ENCODE data around the gene FXYD6. TPM values are rescaled to one million over a fixed set of nuclear protein-coding genes. Genes with fewer than 3 reads are reported as not detected.

FXYD6 gene
- total RNA-seq, 1 experiment from 2014 or later: 0.54 TPM

DNA sequence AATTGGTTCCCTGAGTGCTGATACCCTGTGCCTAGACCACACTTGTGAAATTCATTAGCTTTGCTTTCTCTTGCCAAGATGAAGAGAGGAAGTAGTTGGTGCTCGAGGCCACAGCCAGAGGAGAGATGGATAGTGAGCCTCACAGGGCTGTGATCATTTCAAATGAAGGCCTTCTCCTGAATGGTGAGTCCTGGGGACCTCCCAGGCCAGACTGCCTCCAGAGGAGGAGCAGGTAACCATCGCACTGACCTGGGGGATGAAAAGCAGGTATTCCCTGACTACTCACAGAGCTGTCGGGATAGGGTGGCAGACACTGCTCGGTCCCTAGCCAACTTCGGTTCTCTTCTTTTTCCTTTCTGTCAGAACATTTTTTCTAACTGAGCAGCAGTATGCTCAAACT, 4.8 kb upstream of the FXYD6 start:
- no TSS peak for BruUV-seq (replicated peaks)
- Histone ChIP-seq H3K36me3 (ENCODE audit: control insufficient read depth, insufficient read depth, low read length) (no peaks in the 10 kb centered on the region), H3K27ac (ENCODE audit: low read length) (no peak overlapping the region), H3K4me3 (ENCODE audit: low read depth in 2 of 2, low read length in 2 of 2) (no peak overlapping the region), H3K4me1 (ENCODE audit: control insufficient read depth, insufficient read depth, low read length) (peaks cover 5% of the 10 kb centered on the region; the same call in 1 of the 2 replicates), H3K27me3 (ENCODE audit: control insufficient read depth, insufficient read depth, low read length) (peaks cover 60% of the 10 kb centered on the region), H3K9me3 (ENCODE audit: control insufficient read depth, insufficient read depth, low read depth, low read length) (no peaks in the 10 kb centered on the region)
- in situ Hi-C loops (cut with HindIII; ENCODE audit: low pct_unique_long_range_greater_than_20kb, low sequenced_read_pairs) (no loop called here), intact Hi-C loops (cut with micrococcal nuclease; ENCODE audit: unreplicated experiment) (no loop called here)
- ATAC-seq (no peak), DNase-seq (ENCODE audit: low read depth, low spot score) (no peak)
- TF ChIP-seq, protein P1, sequence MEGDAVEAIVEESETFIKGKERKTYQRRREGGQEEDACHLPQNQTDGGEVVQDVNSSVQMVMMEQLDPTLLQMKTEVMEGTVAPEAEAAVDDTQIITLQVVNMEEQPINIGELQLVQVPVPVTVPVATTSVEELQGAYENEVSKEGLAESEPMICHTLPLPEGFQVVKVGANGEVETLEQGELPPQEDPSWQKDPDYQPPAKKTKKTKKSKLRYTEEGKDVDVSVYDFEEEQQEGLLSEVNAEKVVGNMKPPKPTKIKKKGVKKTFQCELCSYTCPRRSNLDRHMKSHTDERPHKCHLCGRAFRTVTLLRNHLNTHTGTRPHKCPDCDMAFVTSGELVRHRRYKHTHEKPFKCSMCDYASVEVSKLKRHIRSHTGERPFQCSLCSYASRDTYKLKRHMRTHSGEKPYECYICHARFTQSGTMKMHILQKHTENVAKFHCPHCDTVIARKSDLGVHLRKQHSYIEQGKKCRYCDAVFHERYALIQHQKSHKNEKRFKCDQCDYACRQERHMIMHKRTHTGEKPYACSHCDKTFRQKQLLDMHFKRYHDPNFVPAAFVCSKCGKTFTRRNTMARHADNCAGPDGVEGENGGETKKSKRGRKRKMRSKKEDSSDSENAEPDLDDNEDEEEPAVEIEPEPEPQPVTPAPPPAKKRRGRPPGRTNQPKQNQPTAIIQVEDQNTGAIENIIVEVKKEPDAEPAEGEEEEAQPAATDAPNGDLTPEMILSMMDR (IDR thresholded peaks at IDR 0.05): no peak
- TF ChIP-seq, protein P2, sequence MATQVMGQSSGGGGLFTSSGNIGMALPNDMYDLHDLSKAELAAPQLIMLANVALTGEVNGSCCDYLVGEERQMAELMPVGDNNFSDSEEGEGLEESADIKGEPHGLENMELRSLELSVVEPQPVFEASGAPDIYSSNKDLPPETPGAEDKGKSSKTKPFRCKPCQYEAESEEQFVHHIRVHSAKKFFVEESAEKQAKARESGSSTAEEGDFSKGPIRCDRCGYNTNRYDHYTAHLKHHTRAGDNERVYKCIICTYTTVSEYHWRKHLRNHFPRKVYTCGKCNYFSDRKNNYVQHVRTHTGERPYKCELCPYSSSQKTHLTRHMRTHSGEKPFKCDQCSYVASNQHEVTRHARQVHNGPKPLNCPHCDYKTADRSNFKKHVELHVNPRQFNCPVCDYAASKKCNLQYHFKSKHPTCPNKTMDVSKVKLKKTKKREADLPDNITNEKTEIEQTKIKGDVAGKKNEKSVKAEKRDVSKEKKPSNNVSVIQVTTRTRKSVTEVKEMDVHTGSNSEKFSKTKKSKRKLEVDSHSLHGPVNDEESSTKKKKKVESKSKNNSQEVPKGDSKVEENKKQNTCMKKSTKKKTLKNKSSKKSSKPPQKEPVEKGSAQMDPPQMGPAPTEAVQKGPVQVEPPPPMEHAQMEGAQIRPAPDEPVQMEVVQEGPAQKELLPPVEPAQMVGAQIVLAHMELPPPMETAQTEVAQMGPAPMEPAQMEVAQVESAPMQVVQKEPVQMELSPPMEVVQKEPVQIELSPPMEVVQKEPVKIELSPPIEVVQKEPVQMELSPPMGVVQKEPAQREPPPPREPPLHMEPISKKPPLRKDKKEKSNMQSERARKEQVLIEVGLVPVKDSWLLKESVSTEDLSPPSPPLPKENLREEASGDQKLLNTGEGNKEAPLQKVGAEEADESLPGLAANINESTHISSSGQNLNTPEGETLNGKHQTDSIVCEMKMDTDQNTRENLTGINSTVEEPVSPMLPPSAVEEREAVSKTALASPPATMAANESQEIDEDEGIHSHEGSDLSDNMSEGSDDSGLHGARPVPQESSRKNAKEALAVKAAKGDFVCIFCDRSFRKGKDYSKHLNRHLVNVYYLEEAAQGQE (IDR thresholded peaks at IDR 0.05; ENCODE audit: insufficient read depth in 1 of 2, low read depth in 2 of 2, low read length in 1 of 2): no peak
- TF ChIP-seq POLR2AphosphoS5 (IDR thresholded peaks at IDR 0.05; ENCODE audit: low read depth, low read length) (no peak), TCF7L2 (IDR thresholded peaks at IDR 0.05; ENCODE audit: low read depth, low read length) (no peak), SIN3A (IDR thresholded peaks at IDR 0.05; ENCODE audit: borderline replicate concordance, insufficient read depth, low read depth, low read length) (no peak)
- ChIA-PET CTCF (no interaction called here), POLR2A (no interaction called here)

- ATAC-seq: no peak
These were observed 3.3 kb upstream of the FXYD6 start for GRCh38 chr11:117879516-117880480.

More at GRCh38 chr11:117879516-117880480, 3.3 kb upstream of the FXYD6 start:
- peaks cover 12% of the 10 kb centered on the region; the same call in 1 of the 2 replicates for H3K4me1 ChIP-seq (ENCODE audit: control insufficient read depth, insufficient read depth, low read length)
- CTCF ChIA-PET: interaction anchor here (1.3 kb wide), 1 partner anchor 67 kb away, joined by 4 read pairs; no protein-coding TSS in a partner anchor
- H3K4me3 ChIP-seq (ENCODE audit: low read depth in 2 of 2, low read length in 2 of 2): no peak overlapping the region
- H3K9me3 ChIP-seq (ENCODE audit: control insufficient read depth, insufficient read depth, low read depth, low read length): no peaks in the 10 kb centered on the region
- no TSS peak for BruUV-seq (replicated peaks)
- H3K27ac ChIP-seq (ENCODE audit: low read length): no peak overlapping the region
- POLR2A ChIA-PET: no interaction called here
- H3K27me3 ChIP-seq (ENCODE audit: control insufficient read depth, insufficient read depth, low read length): peaks cover 74% of the 10 kb centered on the region
- intact Hi-C loops (cut with micrococcal nuclease; ENCODE audit: unreplicated experiment): no loop called here
- no peaks in the 10 kb centered on the region for H3K36me3 ChIP-seq (ENCODE audit: control insufficient read depth, insufficient read depth, low read length)
- TF ChIP-seq, protein P2 (IDR thresholded peaks at IDR 0.05; ENCODE audit: insufficient read depth in 1 of 2, low read depth in 2 of 2, low read length in 1 of 2): no peak
- TF ChIP-seq POLR2AphosphoS5 (IDR thresholded peaks at IDR 0.05; ENCODE audit: low read depth, low read length) (no peak), TCF7L2 (IDR thresholded peaks at IDR 0.05; ENCODE audit: low read depth, low read length) (no peak)
- TF ChIP-seq, protein P1 (IDR thresholded peaks at IDR 0.05): no peak
- no peak for DNase-seq (ENCODE audit: low read depth, low spot score)
- in situ Hi-C loops (cut with HindIII; ENCODE audit: low pct_unique_long_range_greater_than_20kb, low sequenced_read_pairs): no loop called here

All from Panc1 (cell line).